GM19328 (cell line): ENCODE measurements around the gene RGS11.
"Not testable (repeated sequence)": the region's sequence is repeated elsewhere in the genome, so short reads cannot be mapped to it uniquely, and the experiment has no call there.

ENCODE experiments used
- ATAC-seq: cut with Tn5 transposase; IDR thresholded peaks from one replicate; pipeline ENCODE4 v1.9.1; 2021; ENCODE audit warnings: mild to moderate bottlenecking, moderate library complexity; ENCODE audit not compliant: unreplicated experiment

Gene RGS11

DNA sequence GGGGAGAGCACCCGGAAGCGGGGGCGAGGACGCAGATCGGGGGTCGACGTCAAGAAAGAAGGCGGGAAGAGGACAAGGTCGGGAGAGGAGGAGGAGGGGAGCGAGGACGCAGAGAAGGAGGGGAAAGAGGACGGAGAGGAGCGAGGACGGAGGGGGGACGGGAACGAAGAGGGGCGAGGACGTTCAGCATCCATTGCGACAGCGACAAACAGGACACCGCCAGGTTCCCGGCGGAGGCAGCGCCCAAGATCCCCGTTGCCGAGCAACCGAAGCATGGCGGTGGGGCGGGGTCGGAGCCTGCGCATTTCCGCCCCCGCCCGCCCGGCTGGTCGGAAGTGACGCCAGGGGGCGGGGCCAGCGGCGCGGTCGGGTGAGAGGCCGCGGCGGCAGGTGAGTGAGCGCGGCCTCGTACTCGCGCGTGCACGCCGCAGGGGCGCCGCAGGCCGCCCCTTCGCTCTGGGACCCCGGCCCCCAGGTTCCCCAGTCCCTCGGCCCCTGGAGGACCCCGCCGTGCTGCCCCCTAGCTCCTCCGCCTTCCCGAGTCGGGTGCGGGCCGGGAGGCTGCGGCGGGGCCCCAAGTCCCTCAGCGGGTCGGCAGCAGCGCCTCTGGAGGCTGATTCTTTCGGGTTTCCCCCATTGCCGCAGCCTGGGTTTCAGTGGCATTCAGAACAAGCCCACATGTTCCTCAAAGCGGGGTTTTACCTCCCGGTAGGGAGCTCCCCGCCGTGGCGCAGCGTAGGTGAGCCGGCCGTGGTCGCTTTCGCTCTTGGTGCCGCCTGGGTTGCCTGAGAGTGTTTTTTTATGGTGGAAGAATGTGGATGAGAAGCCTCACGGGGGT is 41.1 kb downstream of the RGS11 start, which contains the start of gene FAM234A:
FAM234A (plus strand) TSS at position 354 of the 838 bp plus-strand sequence. CDS start 19,593 bp downstream, outside the sequence.
- peak; percentile 80 for ATAC-seq

DNA sequence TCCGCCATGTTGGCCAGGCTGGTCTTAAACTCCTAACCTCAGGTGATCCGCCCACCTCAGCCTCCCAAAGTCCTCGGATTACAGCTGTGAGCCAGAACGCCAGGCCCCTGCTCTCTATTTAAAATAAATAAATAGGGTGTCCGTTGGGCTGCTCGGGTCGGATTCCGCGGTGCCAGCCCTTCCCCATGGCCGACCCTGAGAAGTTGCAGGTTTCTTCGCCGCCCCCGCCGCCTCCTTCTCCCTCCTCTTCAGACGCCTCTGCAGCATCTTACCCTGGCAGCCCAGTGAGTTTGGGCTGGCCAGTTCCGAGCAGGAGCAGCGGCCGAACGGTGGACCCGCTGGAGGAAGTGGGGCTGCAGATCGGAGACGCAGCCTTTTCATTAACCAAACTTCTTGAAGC is 44.8 kb downstream of the RGS11 start:
- ATAC-seq: no peak

DNA sequence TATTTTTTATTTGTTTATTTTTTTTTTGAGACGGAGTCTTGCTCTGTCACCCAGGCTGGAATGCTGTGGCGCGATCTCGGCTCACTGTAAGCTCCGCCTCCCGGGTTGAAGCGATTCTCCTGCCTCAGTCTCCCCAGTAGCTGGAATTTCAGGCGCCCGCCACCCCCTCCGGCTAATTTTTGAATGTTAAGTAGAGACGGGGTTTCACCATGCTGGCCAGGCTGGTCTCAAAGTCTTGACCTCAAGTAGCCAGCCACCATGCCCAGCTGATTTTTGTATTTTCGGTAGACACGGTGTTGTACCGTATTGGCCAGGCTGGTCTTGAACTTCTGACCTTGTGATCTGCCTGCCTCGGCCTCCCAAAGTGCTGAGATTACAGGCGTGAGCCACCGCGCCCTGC is 45.4 kb downstream of the RGS11 start:
- ATAC-seq: not testable (repeated sequence)

DNA sequence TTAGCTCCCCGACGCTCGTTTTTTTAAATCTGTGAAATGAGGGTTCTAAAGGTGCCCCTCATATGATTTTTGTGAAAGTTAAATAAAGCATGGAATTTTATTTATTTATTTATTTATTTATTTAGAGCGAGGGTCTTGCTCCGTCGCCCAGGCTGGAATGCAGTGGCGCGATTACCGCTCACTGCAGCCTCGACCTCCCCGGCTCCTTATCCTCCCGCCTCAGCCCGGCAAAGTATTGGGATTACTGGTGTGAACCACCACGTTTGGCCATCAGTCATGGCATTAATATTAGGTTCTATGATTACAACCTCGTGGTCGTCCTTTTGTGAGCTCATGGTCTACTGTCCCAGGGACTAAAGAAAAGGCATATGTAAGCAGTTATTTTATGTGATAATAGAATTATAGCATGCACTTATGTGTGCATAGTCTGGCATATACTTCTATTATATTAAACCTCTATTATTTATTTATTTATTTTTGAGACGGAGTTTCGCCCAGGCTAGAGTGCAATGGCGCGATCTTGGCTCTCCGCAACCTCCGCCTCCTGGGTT is 45.9 kb downstream of the RGS11 start:
- ATAC-seq: no peak

DNA sequence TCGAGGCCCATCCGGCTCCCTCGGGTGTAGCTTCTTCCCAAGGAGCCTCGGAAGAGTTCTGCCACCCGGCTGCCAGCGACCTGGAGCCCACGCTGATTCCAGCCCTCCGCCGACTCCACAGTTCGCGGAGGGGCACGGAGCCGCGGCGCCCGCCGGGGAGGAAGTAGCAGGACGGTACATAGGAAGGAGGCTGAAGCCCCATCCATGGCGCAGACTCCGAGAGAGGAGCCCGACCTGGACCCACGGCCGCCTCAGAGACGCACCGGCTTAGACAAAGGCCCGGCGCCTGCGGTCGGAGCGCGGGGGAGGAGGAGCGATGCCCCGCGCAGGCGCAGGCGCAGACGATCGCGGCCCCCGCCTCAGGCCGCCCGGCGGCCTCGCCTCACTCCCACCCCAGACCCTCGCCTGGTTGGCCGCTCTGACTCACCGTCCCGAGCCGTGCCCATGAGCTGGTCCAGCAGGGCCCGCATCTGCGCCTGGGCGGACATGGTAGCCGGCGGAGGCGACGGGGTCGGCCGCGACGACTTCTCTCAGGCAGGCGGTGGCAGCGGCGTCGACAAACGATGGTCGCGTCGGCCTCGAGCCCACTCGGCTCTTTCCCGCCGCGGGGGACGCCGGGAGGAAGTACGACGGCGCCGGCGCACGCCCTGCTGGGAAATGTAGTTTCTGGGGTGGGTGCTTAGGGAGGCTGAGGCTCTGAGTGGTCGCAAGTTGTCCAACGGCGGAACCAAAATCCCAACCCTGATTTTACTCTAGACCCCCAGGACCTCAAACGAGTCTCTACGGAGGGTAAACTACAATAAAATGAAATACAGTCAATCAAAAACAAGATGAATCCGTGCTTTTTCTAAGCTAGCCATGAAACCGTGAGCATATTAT is 46.7 kb downstream of the RGS11 start, which contains the start of gene LUC7L:
LUC7L (minus strand) TSS at position 598 of the 879 bp plus-strand sequence; CDS start at position 488, 110 bp downstream.
- peak; percentile 77 for ATAC-seq

DNA sequence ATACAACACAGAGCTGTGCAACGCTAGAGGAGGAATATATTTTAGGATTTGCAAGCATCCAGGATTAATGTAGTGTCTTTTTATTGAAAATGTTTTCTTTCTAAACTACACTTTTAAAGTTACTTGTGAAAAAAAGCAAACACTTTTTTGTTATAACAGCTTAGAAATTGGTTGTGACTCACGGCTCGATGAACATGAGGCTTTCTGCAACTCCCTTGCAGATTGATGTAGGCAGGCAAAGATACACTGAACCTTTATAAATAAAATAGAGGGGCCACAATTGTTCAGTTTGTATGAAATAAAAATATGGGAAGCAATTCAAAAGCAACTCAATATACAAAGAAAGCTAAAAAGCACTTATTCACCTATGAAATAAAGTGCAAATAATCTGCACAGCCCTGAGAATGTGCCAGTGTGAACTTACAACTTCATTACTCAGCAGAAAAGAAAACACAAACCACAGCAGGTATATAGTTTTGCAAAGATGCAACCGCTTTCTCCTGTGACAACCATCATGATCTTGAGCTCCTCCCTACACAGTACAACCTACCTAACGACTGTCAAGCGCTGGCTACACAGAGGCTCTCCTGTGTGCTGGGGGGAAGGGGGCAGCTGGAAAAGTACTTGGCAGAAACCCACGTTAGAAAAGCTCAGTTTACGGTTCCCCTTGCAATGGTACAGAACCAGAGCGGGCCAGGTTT is 47.4 kb downstream of the RGS11 start:
- ATAC-seq: no peak

DNA sequence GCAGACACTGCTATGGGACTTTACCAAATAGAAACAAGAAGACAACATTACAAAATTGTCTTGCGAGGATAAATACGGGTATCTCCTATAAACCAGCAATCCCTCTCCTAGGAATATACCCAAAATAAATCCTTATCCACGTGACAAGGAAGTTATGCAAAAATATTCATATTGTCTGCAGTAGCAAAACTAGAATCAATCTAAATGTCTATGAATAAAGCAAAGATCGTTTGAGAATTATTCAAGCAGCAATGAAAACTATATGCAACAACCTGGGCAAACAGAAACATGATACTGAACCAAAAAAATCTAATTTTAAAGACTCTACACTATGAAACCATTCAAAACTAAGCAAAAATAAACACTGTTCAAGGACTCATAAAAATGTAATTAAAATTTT is 55.7 kb downstream of the RGS11 start:
- no peak for ATAC-seq
